ENCODE results near the gene NOX3.
"Not testable (repeated sequence)": the region's sequence is repeated elsewhere in the genome, so short reads cannot be mapped to it uniquely, and the experiment has no call there.

Gene NOX3, protein sequence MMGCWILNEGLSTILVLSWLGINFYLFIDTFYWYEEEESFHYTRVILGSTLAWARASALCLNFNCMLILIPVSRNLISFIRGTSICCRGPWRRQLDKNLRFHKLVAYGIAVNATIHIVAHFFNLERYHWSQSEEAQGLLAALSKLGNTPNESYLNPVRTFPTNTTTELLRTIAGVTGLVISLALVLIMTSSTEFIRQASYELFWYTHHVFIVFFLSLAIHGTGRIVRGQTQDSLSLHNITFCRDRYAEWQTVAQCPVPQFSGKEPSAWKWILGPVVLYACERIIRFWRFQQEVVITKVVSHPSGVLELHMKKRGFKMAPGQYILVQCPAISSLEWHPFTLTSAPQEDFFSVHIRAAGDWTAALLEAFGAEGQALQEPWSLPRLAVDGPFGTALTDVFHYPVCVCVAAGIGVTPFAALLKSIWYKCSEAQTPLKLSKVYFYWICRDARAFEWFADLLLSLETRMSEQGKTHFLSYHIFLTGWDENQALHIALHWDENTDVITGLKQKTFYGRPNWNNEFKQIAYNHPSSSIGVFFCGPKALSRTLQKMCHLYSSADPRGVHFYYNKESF

DNA sequence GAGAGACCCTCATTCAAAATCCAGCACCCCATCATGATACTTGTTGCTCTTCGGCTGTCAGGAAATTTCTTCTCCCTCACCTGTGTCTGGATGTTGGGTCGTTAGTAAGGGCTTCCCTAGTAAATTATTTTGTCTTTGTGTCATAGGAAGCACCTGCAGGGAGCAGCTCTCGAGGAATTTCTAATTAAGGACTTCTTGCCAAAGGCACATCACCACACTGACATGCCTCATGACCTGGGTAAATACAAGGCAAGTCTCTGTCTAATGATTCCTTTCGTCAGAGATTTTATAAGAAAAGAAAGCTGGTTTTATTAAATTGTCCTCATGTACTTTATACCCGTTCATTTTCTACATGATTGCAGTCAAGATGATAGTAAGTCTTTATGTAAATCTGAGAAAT, at the start of gene NOX3:
TSS of gene NOX3 (minus strand) at position 74 of the 400 bp plus-strand sequence. CDS start at position 35, 39 bp downstream.
- DNase-seq = no peak

DNA sequence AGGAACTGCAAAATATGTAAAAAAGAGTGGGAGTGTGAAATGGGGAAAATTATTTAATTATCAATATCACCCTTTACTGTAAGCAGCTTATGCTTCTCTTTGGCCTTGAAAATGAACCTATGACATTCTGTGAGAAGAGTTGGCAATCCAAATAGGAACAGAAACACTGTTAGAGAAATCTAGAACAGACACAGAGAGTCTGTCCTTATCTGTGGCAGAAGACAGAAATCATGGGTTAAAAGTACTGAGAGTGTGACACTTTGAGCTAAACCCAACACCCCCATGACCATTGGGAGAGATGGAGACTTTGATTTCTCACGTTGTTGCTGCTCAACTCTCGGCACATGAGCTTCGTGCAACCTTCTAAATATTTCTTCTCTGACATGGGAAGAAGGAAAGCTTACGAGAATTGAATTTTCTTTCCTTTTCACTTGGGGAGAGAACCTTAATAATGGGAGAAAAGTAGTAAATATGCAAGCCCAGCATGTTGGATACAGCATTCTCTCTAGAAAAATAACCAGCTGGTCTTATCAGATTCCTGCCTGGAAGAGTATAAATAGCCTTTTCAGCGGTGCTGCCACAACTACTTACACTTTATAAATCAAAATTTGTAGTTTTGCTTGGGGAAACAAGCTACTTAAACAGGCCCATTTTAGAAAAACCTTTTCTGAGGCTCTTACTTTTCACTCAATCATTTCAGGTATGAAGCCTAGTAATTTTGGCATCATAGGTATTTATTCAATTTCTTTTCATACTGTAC, 49.4 kb upstream of the NOX3 start:
- no peak for DNase-seq

DNA sequence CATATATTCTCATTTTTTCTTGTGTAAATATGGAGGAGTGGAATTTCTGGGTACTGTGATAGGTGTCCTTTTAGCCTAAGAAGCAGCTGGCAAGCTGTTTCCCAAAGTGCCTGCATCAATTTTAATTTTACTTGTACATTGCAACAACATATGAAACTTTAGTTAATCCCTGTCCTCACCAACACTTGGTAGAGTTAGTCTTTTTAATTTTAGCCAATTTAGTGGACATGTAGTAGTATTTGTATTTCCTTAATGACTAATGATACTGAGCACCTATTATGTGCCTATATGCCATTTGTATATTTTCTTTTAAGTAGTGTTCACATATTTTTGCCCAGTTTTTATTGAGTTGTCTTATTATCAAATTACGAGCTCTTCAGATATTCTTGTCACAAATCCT, 46.8 kb upstream of the NOX3 start:
- DNase-seq = no peak

DNA sequence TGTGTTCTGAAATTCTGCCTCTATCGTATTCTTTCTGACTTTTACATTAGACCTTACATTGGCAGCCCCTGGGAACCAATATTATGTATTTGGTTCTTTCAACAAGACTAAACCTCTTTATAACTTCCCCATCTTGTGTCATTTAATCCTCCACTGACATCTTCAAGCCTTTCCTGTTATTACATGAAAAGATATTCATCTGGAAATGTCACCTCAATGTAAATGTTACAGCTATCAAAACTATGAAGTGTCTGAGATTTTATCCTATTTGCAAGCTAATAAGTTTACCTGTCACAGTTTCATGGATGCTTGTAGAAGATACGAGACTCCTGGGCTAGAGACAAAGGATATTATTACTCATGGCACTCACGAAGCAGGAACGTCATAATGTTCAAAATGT, 43.9 kb upstream of the NOX3 start:
- no peak for DNase-seq

DNA sequence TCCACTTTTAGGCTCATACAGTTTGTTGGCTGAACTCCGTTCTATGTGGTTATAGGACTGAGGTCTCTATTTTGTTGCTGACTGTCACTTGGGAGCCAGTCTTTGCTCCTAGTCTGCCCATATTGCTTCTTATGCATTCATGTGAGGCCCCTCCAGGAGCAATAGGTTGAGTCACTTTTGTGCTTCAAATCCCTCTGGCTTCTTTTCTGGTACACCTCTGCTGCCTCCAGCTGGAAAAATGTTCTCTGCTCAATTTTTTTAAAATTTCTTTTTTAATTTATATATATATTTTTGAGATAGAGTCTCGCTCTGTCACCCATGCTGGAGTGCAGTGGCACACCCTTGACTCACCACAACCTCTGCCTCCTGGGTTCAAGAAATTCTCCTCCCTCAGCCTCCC, 42.7 kb upstream of the NOX3 start:
- no peak for DNase-seq

DNA sequence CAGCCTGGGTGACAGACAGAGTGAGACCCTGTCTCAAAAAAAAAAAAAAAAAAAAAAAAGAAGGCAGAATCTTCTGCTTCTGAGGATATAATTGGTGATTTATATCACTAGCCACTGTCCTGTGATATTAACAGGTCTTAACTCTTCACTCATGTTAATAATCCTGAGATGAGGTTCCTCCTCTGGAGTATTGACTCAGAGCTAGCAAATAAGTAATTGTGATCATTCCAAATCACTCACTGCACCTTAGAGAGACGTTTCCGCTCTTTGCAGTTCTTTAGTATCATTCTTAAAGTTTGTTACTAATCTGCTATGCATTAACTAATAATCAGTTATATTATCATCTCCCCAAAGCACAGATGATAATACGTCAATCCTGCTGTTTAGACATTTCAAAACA, 41.6 kb upstream of the NOX3 start:
- no peak for DNase-seq

DNA sequence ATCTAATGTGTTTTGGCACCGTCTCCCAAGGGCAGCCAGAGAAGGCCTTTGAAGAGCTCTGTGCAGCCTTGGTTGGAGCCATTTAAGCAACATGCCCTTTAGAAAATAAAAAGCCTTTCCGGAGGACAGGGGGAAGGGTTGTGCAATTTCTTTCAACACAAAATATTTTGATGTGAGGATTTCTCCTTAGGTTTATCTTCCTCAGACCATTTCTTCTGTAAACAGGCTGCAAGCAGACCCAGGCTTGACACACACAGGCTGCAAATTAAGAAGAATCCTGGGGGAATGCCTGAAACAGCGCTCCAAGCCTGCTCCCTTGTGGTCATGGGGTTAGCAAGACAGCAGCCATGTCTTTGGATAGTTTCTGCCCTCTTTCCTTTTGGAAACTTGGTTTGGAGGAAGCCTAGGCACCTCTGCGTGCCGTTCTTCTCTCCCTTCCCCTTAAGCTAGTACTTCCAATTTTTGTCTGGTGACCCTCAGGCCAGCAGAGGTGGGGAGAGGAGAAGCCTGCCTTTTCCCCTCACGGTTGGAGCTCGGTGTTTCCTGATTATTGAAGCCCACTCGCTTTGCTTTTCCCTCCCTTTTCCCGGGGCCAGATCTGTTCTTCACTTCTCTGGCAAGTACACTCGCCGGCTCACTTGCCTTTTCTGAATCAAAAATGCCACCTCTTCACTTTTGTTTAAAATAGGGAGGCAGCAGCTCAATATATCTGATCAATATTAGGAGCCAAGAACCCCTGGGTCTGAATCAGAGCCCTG, 39.6 kb upstream of the NOX3 start:
- peak; percentile 2 for DNase-seq

DNA sequence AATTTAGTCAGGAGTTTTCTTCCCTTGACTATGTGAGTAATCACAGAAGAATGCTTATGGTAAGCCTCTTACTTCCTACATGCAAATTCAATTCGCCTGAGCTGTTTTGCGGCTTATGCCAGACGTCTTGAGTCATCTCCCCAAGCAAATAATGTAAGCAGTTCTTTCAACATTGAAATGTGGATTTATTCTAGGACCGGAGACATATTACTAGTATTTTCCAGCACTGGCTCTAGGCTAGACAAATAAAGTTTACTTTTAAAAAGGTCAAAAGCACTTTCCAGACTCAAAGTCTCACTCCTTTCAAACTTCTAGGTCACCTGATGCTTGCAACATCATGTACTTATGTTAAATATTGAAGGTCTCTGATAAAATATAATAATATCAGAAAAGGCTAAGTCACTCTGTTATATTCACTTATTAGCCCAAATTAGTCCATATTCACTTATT, 38.1 kb upstream of the NOX3 start:
- DNase-seq = no peak

DNA sequence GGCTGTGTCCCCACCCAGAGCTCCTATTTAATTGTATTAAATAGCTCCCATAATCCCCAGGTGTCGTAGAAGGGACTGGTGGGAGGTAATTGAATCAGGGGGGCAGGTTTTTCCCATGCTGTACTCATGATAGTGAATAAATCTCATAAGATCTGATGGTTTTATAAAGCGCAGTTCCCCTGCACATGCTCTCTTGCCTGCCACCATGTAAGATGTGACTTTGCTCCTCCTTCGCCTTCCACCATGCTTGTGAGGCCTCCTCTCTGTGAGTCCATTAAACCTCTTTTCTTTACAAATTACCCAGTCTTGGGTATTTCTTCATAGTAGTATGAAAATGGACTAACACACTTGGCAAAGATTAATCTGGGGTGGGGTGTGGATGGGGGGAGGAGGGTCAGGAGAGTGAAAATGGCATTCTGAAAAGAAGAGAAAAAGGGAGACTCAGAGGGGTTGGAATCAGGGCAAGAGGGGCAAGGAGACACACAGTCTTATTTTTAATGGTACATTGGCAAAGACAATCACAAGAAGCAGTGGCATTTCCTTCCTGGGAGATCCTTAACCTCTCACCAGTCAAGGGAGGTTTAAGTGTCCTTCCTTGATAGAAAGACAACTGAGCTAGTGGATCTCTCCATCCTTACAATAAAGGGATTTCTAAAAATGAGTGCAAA, 37.5 kb upstream of the NOX3 start:
- no peak for DNase-seq

DNA sequence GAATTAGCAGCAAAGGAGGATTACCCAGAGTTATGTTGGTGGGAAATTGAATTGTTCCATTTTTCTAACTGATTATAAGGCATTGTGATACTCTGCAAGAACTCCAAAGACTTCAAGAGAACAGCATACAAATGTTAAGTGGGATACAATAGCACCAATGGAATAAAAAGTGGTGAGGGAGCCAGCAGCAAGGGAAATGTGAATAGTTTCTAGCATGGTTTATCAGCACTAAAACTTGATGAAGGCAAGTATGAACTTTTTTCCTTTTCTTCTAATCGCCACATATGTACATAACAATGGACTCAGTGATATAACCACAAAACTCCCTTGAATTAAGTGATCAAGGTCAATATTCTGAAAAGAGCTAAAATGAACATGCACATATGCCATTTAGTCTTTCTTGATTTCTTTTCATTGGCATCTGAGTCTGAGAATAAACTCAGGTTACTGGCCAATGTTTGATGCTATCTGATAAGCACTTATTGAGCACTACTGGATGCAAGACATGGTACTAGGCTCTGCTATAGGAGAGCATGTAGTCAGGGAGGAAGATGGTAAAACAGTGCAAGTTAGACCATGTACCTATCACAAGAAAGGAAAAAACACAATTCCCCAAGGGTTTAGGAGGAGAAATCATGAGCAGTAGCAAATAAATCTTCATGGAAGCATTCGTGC, 36.6 kb upstream of the NOX3 start:
- DNase-seq = no peak

DNA sequence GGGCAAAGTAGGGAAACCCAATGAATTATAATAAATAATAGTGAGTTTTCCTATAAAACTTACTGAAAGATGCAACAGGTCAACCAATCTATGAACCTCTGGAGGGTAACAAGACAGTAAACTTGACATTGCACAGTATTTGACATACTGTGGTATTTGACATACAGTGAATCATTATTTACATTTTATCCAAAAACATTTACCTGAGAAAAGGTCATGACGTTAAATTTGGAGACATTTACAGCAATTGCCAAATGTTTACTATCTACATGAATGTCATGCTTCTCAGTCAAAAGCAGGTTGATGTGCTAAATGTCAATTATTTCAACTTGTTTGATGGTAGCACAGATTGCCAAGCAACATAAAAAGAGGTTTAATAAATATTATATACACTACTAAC, 35.8 kb upstream of the NOX3 start:
- no peak for DNase-seq

DNA sequence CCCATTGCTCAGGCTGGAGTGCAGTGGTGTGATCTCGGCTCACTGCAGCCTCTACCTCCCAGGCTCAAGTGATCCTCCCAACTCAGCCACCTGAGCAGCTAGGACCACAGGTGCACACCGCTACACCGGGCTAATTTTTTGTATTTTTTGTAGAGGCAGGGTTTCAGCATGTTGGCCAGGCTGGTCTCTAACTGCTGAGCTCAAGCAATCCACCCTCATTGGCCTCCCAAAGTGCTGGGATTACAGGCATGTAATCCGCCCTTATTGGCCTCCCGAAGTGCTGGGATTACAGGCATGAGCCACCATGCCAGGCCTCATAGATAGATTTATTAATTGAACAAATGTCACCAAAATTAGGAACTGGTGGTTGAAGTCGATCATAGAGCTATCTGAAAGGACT, 32.6 kb upstream of the NOX3 start:
- DNase-seq = not testable (repeated sequence)

DNA sequence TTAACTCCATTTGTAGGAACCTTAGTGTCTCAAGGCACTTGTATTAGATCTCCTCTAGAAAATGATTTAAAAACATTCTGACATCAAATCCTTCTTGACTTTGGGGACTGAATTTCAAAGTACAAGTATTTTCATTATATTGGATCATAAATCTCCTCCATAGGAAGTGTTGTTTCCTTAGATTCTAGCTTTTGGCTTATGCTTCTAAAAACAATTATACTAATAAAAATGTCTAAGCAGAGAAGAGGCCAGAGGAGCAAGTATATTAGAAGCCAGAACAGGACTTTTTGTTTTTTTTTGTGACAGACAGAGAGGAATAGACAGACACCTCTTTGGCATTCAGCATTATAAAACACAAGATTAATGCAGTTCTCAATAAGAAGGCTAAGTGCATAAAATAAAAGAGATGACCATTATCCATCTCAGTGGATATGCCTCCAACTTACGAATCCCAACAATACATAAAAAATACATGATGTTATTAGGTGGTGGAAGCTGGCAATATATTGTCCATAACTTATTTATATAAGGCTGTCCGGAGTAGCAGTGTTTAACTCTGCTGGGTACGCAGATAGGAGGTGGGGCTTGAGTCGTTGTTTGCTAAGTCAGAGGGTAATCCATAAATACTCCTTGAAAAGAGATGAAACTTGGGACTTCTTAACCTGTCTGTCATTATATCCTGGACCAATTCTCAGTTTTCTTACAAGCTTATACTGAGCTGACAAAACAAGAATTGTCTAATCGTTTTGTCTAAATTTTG, 31.9 kb upstream of the NOX3 start:
- DNase-seq = no peak

DNA sequence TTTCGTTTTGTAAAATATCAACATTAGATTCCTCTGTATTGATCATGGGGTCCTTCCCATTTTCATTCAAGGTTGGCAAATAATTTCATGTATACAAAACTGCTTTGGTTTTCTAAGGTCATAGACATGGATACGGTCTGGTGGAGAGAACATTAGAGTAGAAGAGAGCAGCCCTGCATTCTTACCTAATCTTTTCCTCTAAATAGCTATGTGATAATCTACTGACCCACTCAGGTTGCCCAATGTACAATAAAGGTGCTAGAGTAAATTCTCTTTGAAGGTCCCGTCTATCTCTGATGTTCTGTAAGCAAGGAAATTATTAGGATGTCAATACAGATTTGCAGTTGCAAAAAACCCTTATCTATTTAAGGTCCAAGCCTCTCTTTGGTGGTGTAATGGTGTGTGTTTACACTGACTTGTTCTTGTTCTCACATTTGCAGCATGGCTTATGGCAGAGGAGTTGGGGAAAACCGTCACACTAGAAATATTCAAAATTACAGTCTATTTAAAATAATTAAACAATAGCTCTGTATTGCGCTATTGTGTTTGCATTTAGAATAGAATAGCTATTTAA, 31.2 kb upstream of the NOX3 start:
- DNase-seq = no peak

DNA sequence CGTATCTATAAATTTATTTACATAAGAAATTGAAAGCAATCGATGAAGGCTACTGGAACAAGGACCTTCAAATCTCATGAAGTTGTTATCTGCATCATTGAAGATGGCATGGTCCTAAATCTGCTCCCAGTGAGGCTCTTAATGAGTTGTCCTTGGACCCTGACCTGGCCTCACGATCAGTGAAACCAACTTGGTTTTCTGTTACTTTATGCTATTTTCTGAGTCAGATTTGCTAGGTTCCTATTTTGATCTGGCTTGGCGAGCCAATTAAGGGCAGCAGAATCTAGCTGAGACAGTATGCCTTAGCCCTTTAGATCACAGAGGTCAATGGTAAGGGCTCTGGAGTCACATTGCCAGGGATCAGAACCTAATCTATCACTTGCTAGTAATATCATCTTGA, 30.1 kb upstream of the NOX3 start:
- DNase-seq = no peak

DNA sequence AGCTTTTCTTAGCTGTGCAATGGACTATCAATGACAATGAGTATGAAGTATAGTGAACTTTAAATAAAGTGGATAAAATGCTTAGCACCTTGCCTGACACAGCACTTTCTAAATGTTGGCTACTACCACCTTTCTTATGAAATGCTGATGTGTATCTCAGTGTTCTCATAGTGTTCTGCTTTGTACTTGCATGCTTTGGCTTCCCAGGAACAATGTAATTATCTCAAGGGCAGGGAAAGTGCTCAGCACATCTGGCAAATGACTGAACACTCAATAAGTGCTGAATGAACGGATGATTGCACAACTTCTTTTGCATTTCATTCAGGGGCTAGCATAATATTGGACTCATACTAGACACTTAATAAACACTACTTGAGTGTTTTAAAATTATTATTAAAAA, 28.2 kb upstream of the NOX3 start:
- no peak for DNase-seq

DNA sequence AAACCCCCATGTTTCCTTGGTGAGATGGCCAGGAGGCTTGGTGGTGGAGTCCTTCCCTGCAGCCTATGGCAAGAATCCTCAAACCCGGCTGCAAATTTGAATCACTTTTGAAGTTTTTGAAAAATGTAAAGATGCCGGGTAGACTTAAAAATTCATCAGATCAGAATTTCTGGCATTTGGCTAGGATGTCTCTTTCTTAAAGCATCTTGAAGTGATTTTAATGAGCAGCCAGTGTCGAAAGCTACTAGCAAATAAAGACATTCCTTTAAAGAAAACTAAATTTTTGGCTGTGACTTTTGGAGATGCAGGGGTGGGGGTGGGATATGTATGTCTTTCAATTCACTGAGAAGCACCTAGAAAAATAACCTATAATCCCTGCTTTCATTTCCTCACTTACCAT, 25.6 kb upstream of the NOX3 start:
- no peak for DNase-seq

DNA sequence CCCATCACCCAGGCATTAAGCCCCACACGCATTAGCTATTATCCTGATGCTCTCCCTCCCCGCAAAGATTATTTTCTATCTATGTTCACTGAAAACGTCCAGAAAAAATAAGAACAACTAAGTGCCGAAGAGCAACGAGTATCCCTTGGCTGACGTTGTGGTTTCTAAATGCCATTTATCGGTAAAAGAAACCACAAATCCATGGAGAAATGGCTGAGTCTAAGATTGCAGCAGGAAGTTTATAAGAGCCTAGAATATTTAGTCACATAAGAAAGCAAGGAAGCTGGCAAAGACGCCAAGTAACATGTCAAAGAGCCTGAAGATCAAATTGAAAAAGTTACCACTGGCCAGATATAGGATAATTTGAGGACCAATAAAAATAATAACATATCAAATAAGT, 18.1 kb upstream of the NOX3 start:
- DNase-seq = no peak

DNA sequence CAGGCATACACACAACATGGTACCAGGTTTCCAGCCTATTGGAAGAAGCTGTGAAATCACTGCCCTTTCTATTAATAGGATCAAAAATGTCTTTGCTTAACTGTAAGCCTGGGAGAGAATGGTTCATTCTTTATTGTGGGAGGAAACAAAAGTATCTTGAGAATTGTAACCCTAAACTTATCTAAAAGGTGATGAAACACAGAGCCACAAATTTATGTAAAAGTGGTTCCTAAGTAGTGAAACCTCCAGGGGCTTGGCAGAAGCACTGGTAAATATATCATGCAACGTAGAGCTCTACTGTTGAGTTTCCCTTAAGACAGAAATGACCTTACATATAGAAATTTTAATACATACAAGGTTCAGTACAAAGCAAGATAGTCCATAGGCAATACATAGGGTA, 17.2 kb upstream of the NOX3 start:
- DNase-seq = no peak

DNA sequence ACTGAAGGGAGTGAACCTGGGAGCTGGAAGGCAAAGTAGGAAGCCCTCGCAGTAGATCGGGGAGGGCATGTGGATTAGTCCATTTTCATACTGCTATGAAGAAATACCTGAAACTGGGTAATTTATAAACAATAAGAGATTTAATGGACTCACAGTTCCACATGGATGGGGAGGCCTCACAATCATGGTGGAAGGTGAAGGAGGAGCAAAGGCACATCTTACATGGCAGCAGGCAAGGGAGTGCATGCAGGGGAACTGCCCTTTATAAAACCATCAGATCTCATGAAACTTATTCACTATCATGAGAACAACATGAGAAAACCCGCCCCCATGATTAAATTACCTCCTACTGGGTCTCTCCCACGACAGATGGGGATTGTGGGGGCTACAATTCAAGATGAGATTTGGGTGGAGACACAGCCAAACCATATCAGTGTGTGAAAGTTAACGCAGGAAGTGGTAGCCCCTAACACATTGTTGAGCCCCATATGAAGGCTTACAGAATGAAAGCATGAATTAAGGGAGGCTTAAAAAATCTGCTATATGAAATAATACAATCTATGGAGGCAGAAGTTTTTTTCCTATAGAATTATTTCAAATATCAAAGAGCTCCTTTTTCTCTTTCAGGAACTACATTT, 15.5 kb upstream of the NOX3 start:
- not testable (repeated sequence) for DNase-seq

All from NCI-H2171 treated with DMSO at 0.1 percent for 48 hours (cell line).